K562 (cell line): Measurements from ENCODE around the gene DUSP9. TPM values are rescaled to one million over a fixed set of nuclear protein-coding genes. Genes with fewer than 3 reads are reported as not detected.

ENCODE experiments used
- CHAMP1 ChIP-seq: fragments of 450-650 bp; IDR thresholded peaks from 2 replicates; pipeline ENCODE4 v1.6.1; 2016; ENCODE audit warnings: mild to moderate bottlenecking
- E2F6 ChIP-seq, 2 experiments: IDR thresholded peaks; 2 replicates each; pipeline ENCODE4 v1.6.1; 2011; ENCODE audit warnings: borderline replicate concordance in 1 of 2, control low read depth in 1 of 2, low read depth in 1 of 2, low read length in 1 of 2, mild to moderate bottlenecking in 1 of 2, mixed read lengths in 1 of 2, moderate library complexity in 1 of 2; ENCODE audit not compliant: insufficient read depth in 1 of 2, insufficient read length in 1 of 2, poor library complexity in 1 of 2, severe bottlenecking in 1 of 2; ENCODE audit errors: extremely low read depth in 1 of 2
- RAD21 ChIP-seq, 2 experiments: fragments of 250-450 bp in 1 of 2; fragments of 450-650 bp in 1 of 2; sonication (Bioruptor Pico) in 1 of 2; formaldehyde crosslinking in 1 of 2; IDR thresholded peaks in 1 of 2; conservative IDR thresholded peaks in 1 of 2; 2 replicates each; pipeline versions ENCODE4 v1.4.0 to v1.8.0; 2020 to 2022; ENCODE audit warnings: mild to moderate bottlenecking in 2 of 2, moderate library complexity in 1 of 2
- RBFOX2 ChIP-seq: fragments of 200-400 bp; formaldehyde crosslinking; IDR thresholded peaks from 2 replicates; pipeline ENCODE4 v1.6.1; 2017; ENCODE audit warnings: low read depth, mild to moderate bottlenecking, low read length, moderate library complexity
- RBM34 ChIP-seq: fragments of 200-400 bp; formaldehyde crosslinking; IDR thresholded peaks from 2 replicates; pipeline ENCODE4 v1.6.1; 2018; ENCODE audit warnings: low read length, borderline replicate concordance; ENCODE audit not compliant: insufficient read depth
- SMAD4 ChIP-seq: fragments of 250-450 bp; sonication (Bioruptor Pico); conservative IDR thresholded peaks from 2 replicates; pipeline ENCODE4 v1.8.0; 2021; ENCODE audit warnings: inconsistent platforms, mild to moderate bottlenecking, moderate library complexity
- SMARCC2 ChIP-seq: fragments of 450-650 bp; IDR thresholded peaks from 2 replicates; pipeline ENCODE4 v1.6.1; 2017; ENCODE audit warnings: antibody characterized with exemption, moderate library complexity, mild to moderate bottlenecking, low read depth
- STAT5B ChIP-seq: fragments of 250-450 bp; sonication (Bioruptor Pico); IDR thresholded peaks from 2 replicates; pipeline ENCODE4 v1.8.0; 2021; ENCODE audit warnings: mild to moderate bottlenecking, inconsistent platforms
- THRA ChIP-seq: fragments of 450-650 bp; IDR thresholded peaks from 2 replicates; pipeline ENCODE4 v1.6.1; 2017; ENCODE audit warnings: mild to moderate bottlenecking, moderate library complexity
- UBTF ChIP-seq, 2 experiments: IDR thresholded peaks; 2 replicates each; pipeline ENCODE4 v1.6.1; 2012; ENCODE audit warnings: improper control_type of control experiment in 2 of 2, low read depth in 2 of 2, low read length in 2 of 2, borderline replicate concordance in 1 of 2
- USF1 ChIP-seq: sonication (generic); formaldehyde crosslinking; IDR thresholded peaks from 2 replicates; pipeline ENCODE4 v1.9.0; 2022; ENCODE audit warnings: mild to moderate bottlenecking, missing genetic modification reagents
- ZBTB9 ChIP-seq: fragments of 450-650 bp; formaldehyde crosslinking; IDR thresholded peaks from 2 replicates; pipeline ENCODE4 v1.4.0; 2020; ENCODE audit warnings: mild to moderate bottlenecking, moderate library complexity
- ZNF3 ChIP-seq: fragments of 250-450 bp; sonication (Bioruptor Pico); IDR thresholded peaks from 2 replicates; pipeline ENCODE4 v1.5.0; 2021; ENCODE audit warnings: mild to moderate bottlenecking, moderate library complexity
- polyA plus RNA-seq, 8 experiments: library from polyadenylated mRNA; depleted of rRNA in 4 of 8; stranded (reverse) in 5 of 8; unstranded in 3 of 8; fragments of >200 nt; fragmentation: Nextera tagmentation in 2 of 8; fragmentation: Illumina TruSeq in 1 of 8; extraction: Ambion mirVana in 2 of 8; extraction: Trizol in 1 of 8; gene quantifications; 2 replicates each; pipeline versions ENCODE4 v1.2.1 to v1.2.3, GENCODE V29; 2011 to 2014; ENCODE audit warnings: inconsistent platforms in 1 of 8, missing spikeins in 1 of 8
- total RNA-seq, 7 experiments: library from RNA; depleted of rRNA in 6 of 7; stranded (reverse); fragments of >200 nt in 6 of 7; fragmentation: Illumina TruSeq in 2 of 7; extraction: Trizol in 2 of 7; gene quantifications; 2 replicates each; pipeline versions ENCODE4 v1.2.1 to v1.2.3, GENCODE V29; 2011 to 2021; ENCODE audit warnings: low replicate concordance in 1 of 7

Gene DUSP9
- total and polyA plus RNA-seq, 9 of the 15 experiments (the other 6 are each of a cell fraction or from before 2014, with no cell fraction given) = 0.11 to 14.1 (median 5.5) TPM

DNA sequence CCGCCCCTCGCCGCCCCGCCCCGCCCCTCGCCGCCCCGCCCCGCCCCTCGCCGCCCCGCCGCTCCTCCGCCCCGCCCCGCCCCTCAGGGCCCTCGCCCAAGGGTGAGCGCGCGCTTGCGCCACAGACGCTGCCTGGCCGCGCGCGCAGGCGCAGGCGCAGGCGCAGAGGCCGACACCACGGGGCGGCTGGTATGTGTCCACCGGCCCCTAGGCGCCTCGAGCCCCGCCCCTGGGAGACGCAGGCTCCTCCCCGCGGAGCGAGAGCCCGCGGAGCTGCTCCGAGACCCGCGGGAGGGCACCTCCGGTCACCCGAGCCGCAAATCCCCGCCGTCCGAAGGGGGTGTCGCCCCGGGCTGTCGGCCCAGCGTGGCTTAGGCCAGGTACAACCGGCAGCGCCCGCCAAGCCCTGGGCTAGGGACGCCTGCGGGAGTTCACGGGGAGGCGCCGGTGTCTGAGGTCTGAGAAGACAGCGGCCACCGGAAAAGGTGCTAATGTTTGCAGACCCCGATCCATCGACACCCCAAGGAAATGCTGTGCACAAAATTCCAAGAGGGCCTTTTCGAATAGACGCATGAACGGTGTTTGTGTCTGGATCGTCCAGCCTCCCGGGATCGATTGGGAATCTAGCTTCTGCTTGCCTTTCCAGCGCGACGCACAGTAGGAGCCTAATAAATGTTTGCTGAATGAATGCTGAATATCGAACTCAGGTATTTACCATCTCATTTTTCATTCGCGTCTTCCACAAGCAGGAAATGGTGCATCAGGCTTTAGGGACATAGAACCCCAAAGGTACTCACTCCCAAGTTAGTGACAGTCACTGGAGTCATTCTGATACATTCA is 47.6 kb upstream of the DUSP9 start (continued):
- no peak for TF ChIP-seq THRA
- TF ChIP-seq USF1 (CRISPR knock-in tag) = no peak
- peak in 1 of 2 experiments; percentile 45 for TF ChIP-seq E2F6 (IDR thresholded peaks at IDR 0.05; ENCODE audit: borderline replicate concordance in 1 of 2, extremely low read depth in 1 of 2, insufficient read depth in 1 of 2, insufficient read length in 1 of 2, low read depth in 1 of 2, low read length in 1 of 2, poor library complexity in 1 of 2, severe bottlenecking in 1 of 2)
- TF ChIP-seq ZNF3 (CRISPR knock-in tag) = 0 out of 2 replicates have a peak, but pooled peaks have one; percentile 32
- 0 out of 4 replicates have a peak, but pooled peaks of 1 of the 2 experiments have one; percentile 31 for TF ChIP-seq UBTF (IDR thresholded peaks at IDR 0.05; ENCODE audit: borderline replicate concordance in 1 of 2, low read depth in 2 of 2, low read length in 2 of 2)
- peak; percentile 52 for TF ChIP-seq RBFOX2
- 0 out of 2 replicates have a peak, but pooled peaks have one; percentile 12 for TF ChIP-seq ZBTB9 (CRISPR knock-in tag)
- no peak for TF ChIP-seq STAT5B (CRISPR knock-in tag)
- peak; percentile 16; the same call in 1 of the 2 replicates for TF ChIP-seq SMAD4
- no peak for TF ChIP-seq SMARCC2
- TF ChIP-seq RBM34 = 0 out of 2 replicates have a peak, but pooled peaks have one; percentile 66
- no peak for TF ChIP-seq RAD21 (CRISPR knock-in tag; conservative IDR thresholded peaks at IDR 0.05 in 1 of 2, IDR thresholded peaks at IDR 0.05 in 1 of 2)
- TF ChIP-seq CHAMP1 = no peak
